Erythroblast (primary cell): ENCODE measurements around the gene MSRB3.

Experiments used
- GATA1 ChIP-seq: IDR thresholded peaks from 2 replicates; pipeline ENCODE4 v1.6.1; 2011; ENCODE audit warnings: low read depth, mild to moderate bottlenecking, control low read depth, low read length, moderate library complexity
- POLR2A ChIP-seq: IDR thresholded peaks from 2 replicates; pipeline ENCODE4 v1.6.1; 2011; ENCODE audit warnings: mild to moderate bottlenecking, low read length

- TF ChIP-seq POLR2A: no peak
- TF ChIP-seq GATA1: no peak
Observed at GRCh38 chr12:65238609-65239008, 39.9 kb upstream of the MSRB3 start.
